ENCODE data around the gene CDKN2D.
"Not testable (repeated sequence)": the region's sequence is repeated elsewhere in the genome, so short reads cannot be mapped to it uniquely, and the experiment has no call there.

Gene CDKN2D

GRCh38 chr19:10553943-10554381, 14.8 kb downstream of the CDKN2D start:
- peak overlapping the region; percentile 96 for H3K27ac ChIP-seq
- DNase-seq (ENCODE audit: low spot score), result peak; percentile 65
- ChIA-PET CTCF (interaction anchor here (0.6 to 1.7 kb wide), 6 partner anchors 12 to 1324 kb away, joined by 3 to 9 read pairs (median 4); no protein-coding TSS in a partner anchor), POLR2A (ENCODE audit: low non-redundant PET) (interaction anchor here (0.6 kb wide), 1 partner anchor 15 kb away, joined by 3 read pairs; no protein-coding TSS in a partner anchor)
- TF ChIP-seq, protein P1, sequence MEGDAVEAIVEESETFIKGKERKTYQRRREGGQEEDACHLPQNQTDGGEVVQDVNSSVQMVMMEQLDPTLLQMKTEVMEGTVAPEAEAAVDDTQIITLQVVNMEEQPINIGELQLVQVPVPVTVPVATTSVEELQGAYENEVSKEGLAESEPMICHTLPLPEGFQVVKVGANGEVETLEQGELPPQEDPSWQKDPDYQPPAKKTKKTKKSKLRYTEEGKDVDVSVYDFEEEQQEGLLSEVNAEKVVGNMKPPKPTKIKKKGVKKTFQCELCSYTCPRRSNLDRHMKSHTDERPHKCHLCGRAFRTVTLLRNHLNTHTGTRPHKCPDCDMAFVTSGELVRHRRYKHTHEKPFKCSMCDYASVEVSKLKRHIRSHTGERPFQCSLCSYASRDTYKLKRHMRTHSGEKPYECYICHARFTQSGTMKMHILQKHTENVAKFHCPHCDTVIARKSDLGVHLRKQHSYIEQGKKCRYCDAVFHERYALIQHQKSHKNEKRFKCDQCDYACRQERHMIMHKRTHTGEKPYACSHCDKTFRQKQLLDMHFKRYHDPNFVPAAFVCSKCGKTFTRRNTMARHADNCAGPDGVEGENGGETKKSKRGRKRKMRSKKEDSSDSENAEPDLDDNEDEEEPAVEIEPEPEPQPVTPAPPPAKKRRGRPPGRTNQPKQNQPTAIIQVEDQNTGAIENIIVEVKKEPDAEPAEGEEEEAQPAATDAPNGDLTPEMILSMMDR (conservative IDR thresholded peaks at IDR 0.05; ENCODE audit: low read depth), result no peak

- no peak for DNase-seq (ENCODE audit: low spot score)
- ChIA-PET POLR2A (ENCODE audit: low non-redundant PET) (interaction anchor here (0.6 kb wide), 1 partner anchor 14 kb away, joined by 3 read pairs; no protein-coding TSS in a partner anchor), CTCF (interaction anchor here (0.7 to 1.6 kb wide), 4 partner anchors 12 to 311 kb away, joined by 3 to 9 read pairs (median 4); no protein-coding TSS in a partner anchor)
- H3K27ac ChIP-seq, result peak overlapping the region; percentile 96
- TF ChIP-seq, protein P1 (conservative IDR thresholded peaks at IDR 0.05; ENCODE audit: low read depth), result no peak
Measured at GRCh38 chr19:10553087-10553667, 15.6 kb downstream of the CDKN2D start.

GRCh38 chr19:10552510-10553053, 16.2 kb downstream of the CDKN2D start:
- peak overlapping the region; percentile 96 for H3K27ac ChIP-seq
- TF ChIP-seq, protein P1 (conservative IDR thresholded peaks at IDR 0.05; ENCODE audit: low read depth), result no peak
- ChIA-PET POLR2A (ENCODE audit: low non-redundant PET) (interaction anchor here (0.7 to 0.8 kb wide), 2 partner anchors 15 to 36 kb away, joined by 3 to 4 read pairs; no protein-coding TSS in a partner anchor), CTCF (interaction anchor here (1.4 to 1.6 kb wide), 2 partner anchors 47 to 69 kb away, joined by 9 read pairs; no protein-coding TSS in a partner anchor)
- peak; percentile 73 for DNase-seq (ENCODE audit: low spot score)

- POLR2A ChIA-PET (ENCODE audit: low non-redundant PET), result interaction anchor here (0.6 to 0.8 kb wide), 3 partner anchors 14 to 57 kb away, joined by 3 to 7 read pairs (median 4); no protein-coding TSS in a partner anchor
- no peak for DNase-seq (ENCODE audit: low spot score)
- TF ChIP-seq, protein P1 (conservative IDR thresholded peaks at IDR 0.05; ENCODE audit: low read depth), result no peak
- CTCF ChIA-PET, result interaction anchor here (0.6 to 1.6 kb wide), 8 partner anchors 11 to 94 kb away, joined by 3 to 12 read pairs (median 4); no protein-coding TSS in a partner anchor
- peak overlapping the region; percentile 96 for H3K27ac ChIP-seq
Measured at GRCh38 chr19:10551698-10552301, 17.0 kb downstream of the CDKN2D start.

GRCh38 chr19:10551006-10551405, 17.8 kb downstream of the CDKN2D start:
- ChIA-PET CTCF (interaction anchor here (0.6 to 1.5 kb wide), 5 partner anchors 10 to 78 kb away, joined by 3 to 12 read pairs (median 3); no protein-coding TSS in a partner anchor), POLR2A (ENCODE audit: low non-redundant PET) (interaction anchor here (0.5 kb wide), 1 partner anchor 16 kb away, joined by 4 read pairs; no protein-coding TSS in a partner anchor)
- H3K27ac ChIP-seq, result peak overlapping the region; percentile 96
- DNase-seq (ENCODE audit: low spot score), result not testable (repeated sequence)

DNA sequence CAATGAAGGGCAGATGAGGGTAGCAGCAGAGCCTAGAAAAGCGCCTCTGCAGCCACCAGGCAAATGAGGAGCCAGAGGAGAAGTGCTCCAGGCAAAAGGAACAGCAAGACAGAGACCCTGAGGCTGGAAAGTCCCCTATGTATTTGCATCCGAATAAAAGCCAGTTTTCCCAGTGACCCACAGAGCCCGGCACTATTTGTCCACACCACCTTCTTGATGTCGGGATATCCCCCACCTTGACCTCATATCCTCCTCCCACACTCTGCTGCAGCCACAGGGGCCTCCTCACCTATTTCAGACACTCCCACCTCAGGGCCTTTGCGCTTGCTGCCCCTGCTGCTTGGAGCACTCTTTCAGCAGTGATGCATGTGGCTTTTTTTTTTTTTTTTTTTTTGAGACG, 18.4 kb downstream of the CDKN2D start:
- peak overlapping the region; percentile 27 for H3K27ac ChIP-seq
- CTCF ChIA-PET, result no interaction called here
- TF ChIP-seq, protein P1 (conservative IDR thresholded peaks at IDR 0.05; ENCODE audit: low read depth), result no peak
- no peak for DNase-seq (ENCODE audit: low spot score)
- POLR2A ChIA-PET (ENCODE audit: low non-redundant PET), result no interaction called here

Measured in RWPE1 (cell line).